HG03460 (cell line): ENCODE results near the gene CHRNA7.
"Not testable (repeated sequence)": the region's sequence is repeated elsewhere in the genome, so short reads cannot be mapped to it uniquely, and the experiment has no call there.

Source experiments
- ATAC-seq: cut with Tn5 transposase; IDR thresholded peaks from one replicate; pipeline ENCODE4 v1.9.1; 2021; ENCODE audit not compliant: unreplicated experiment

Gene CHRNA7

GRCh38 chr15:32119694-32120330 lies 89.5 kb downstream of the CHRNA7 start:
- no peak for ATAC-seq

- no peak for ATAC-seq
Measured at GRCh38 chr15:32120577-32121383, 90.5 kb downstream of the CHRNA7 start.

GRCh38 chr15:32121384-32121695 lies 91.0 kb downstream of the CHRNA7 start:
- ATAC-seq: no peak

- ATAC-seq: no peak
Measured at GRCh38 chr15:32122013-32122412, 91.7 kb downstream of the CHRNA7 start.

GRCh38 chr15:32123473-32123872 lies 93.2 kb downstream of the CHRNA7 start:
- ATAC-seq: no peak

DNA sequence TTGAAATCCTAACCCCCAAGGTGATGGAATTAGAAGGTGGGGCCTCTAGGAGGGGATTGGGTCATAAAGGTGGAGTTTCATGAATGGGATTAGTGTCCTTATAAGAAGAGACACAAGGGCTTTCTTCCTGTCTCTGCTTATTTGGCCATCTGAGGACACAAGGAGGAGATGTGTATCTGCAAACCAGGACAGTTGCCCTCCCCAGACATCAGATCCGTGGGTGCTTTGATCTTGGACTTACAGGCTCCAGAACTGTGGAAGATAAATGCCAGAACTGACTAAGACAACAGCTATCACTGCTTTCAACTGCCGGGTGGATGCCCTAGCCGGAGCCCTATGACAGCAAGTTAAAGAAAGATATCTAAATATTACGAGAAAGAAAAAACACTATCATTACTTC lies 94.4 kb downstream of the CHRNA7 start:
- no peak for ATAC-seq

- ATAC-seq: no peak
Measured at GRCh38 chr15:32125595-32125994, 95.3 kb downstream of the CHRNA7 start.

GRCh38 chr15:32129815-32130214 lies 99.5 kb downstream of the CHRNA7 start:
- no peak for ATAC-seq

DNA sequence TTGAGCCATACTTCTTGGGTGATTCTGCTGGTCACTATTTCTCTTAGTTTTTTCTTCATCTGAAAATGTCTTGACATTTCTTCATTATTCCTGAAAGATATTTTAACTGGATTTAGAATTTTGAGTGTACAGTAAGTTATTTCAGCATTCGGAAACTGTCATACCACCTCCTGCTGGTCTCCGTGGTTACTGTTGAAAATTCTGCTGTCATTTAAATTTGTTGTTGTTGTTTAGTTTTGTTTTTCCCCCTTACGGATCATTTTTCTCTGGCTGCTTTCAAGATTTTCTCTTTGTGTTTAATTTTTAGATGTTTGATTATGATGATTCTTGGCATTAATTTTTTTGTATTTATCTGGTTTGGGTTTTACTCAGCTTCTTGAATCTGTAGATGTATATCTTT lies 100.5 kb downstream of the CHRNA7 start:
- no peak for ATAC-seq

DNA sequence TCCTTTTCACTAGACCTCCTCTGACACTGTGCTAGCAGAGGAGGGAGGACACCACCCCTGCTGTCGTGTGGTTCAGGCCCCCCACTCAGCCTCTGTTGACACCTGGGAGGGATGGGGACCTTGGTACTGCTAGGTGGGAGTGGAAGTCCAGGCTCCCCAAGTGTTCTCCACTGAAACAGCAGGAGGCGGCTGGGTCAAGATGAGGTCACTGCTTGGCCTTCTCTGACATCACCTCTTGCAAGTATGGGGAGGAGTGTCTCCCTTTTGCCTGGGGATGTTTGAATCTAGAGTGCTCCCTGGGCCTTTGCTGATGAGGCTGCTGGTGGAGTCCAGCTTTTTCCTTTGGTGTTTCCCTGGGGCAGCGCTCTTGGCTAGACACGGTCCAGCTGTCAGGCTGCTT lies 101.5 kb downstream of the CHRNA7 start:
- ATAC-seq: no peak

- ATAC-seq: no peak
Measured at GRCh38 chr15:32132859-32133258, 102.5 kb downstream of the CHRNA7 start.

- ATAC-seq: no peak
Measured at GRCh38 chr15:32134842-32135241, 104.5 kb downstream of the CHRNA7 start.

DNA sequence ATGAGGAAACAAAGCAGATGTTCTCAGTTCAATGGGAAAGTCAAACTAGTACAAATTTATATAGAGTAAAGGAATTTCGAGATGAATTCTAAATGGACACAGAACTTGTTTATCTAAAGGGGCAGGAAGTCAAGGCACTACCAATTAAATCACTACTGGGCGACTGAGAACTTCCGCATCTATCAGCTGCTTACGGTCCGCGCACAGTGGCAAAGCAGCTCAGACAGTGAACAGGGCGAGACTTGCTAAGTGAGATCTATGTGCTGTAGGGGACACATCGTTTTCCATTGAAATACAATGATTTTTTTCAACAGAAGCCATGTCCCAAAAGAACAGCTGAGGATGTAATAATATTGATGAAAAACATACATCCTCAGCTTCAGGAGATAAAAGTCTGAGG lies 105.0 kb downstream of the CHRNA7 start:
- ATAC-seq: no peak

DNA sequence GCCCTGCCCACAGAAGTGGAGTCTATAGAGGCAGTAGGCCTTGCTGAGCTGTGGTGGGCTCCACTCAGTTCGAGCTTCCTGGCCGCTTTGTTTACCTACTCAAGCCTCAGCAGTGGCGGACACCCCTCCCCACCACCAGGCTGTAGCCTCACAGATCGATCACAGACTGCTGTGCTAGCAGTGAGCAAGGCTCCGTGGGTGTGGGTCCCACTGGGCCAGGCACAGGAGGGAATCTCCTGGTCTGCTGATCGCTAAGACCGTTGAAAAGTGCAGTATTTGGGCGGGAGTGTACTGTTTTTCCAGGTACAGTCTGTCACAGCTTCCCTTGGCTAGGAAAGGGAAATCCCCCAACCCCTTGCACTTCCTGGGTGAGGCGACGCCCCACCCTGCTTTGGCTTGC lies 115.2 kb downstream of the CHRNA7 start:
- not testable (repeated sequence) for ATAC-seq

DNA sequence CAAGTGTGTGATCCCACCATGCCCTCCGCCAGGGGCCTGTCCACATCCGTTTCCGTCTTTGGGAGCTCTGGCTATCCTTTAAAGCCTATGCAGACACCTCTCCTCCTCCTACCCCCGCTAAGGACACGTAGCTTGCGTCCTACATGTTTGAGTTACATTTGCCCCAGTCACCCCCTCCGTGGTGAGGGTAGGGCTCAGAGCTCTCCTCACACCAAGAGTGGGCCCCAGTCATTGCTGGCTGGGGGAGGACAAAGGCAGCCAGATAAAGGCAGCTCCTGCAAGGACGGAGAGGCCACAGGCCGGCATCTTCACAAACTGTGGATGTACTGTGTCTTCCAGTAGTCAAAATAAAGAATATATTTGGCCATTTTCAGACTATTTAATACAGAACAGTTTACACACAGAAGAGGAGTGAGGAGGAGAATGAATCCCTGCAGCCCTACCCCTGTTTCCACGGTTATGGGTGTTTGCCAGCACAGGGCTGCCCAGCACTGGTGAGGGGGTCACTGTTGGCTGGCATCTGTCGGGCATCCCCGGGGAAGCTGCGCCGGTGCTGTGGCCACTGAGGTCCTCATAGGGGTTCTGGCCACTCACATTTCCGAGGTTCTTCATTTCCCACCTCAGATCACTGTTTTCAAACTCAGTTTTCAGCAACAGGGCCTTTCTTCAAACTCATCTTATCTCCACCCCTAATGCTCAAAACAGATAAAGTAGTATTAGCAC lies 118.7 kb downstream of the CHRNA7 start:
- ATAC-seq: no peak

DNA sequence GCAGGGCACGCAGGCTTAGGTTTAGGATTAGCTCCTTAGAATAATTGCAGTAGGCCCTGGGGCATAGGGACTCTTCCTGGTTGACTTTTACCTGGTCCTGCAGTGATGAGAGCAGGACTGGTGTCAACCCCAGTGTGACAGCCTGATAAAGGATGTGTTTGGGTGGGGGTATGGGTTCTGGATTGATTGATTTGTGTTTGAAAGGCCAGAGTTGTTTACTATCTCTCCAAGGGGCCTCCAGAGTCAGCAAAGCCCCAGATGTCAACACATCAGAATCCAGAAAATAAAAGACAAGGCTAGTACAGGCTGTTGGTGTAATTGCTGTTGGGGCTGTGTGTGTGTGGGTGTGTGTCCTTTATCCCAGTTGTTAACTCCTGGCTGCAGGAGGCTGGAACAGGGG lies 122.3 kb downstream of the CHRNA7 start:
- no peak for ATAC-seq

- not testable (repeated sequence) for ATAC-seq
Measured at GRCh38 chr15:32153868-32154623, 123.7 kb downstream of the CHRNA7 start.

GRCh38 chr15:32162143-32162542 lies 131.8 kb downstream of the CHRNA7 start:
- not testable (repeated sequence) for ATAC-seq

DNA sequence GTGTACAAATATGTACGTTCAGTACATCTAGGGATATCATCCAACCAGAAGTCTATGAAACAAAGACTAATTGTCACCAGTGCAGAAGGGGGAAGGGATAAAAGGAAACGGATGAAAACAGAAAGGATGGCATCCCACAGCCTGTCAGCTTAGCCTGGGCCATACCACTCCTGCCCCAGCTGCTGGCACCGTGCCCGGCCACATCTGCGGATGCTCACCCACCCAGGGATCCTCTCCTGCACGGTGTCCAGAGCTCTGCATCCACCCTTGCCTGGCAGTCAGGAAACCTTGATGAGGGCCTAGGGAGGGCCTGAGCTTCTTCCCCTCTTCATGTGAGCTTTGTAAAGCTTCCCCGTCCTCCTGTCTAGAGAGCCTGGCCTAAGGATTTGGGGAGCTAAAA lies 133.8 kb downstream of the CHRNA7 start:
- not testable (repeated sequence) for ATAC-seq

DNA sequence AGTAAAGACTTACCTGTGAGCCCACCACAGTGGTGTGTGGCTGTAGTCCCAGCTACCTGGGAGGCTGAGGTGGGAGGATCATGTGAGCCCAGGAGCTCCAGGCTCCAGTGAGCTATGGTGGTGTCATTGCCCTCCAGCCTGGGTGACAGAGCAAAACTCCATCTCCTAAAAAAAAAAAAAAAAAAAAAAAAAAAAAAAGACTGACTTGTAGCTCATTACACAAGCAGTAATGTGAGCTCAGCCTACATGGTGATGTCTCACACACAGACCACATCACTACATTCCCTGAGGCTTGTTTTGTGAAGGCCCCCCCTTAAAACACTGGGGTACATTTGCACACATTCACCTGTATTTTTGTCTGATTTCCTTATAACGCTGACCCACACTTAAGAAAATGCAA lies 134.4 kb downstream of the CHRNA7 start:
- not testable (repeated sequence) for ATAC-seq

- ATAC-seq: not testable (repeated sequence)
Measured at GRCh38 chr15:32165775-32166174, 135.5 kb downstream of the CHRNA7 start.
